ENCODE data around the gene CORO2B. TPM values are rescaled to one million over a fixed set of nuclear protein-coding genes. Genes with fewer than 3 reads are reported as not detected.
"Not testable (repeated sequence)": the region's sequence is repeated elsewhere in the genome, so short reads cannot be mapped to it uniquely, and the experiment has no call there.

Gene CORO2B
- total RNA-seq, 1 donor from 2014 or later = 1.0 TPM

DNA sequence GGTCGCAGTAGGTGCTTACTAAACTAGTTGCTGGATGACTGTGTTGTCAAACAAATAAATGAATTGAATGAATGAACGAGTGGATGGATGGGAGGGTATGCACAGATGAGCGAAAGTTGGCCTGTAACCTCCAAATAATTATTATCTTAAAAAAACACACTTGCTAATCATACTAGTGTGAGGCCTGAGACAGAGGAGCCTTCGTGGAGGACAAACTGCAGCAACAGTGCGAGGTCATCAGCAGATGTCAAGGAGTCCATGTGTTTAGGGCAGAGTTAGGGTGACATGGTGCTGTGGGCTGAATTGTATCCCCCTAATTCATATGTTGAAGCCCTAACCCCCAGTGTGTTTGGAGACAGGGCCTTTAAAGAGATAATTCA lies 24.4 kb downstream of the CORO2B start:
- H3K27ac ChIP-seq (ENCODE audit: low read depth, low read length) = no peak overlapping the region
- no peaks in the 10 kb centered on the region for H3K27me3 ChIP-seq (ENCODE audit: control insufficient read depth in 3 of 3, insufficient read depth in 3 of 3, low read length in 3 of 3)
- no peaks in the 10 kb centered on the region for H3K36me3 ChIP-seq (ENCODE audit: control insufficient read depth in 3 of 3, insufficient read depth in 3 of 3, low read length in 3 of 3)
- H3K4me1 ChIP-seq (ENCODE audit: control insufficient read depth in 3 of 3, insufficient read depth in 3 of 3, low read length in 3 of 3) = peaks cover 25 to 39% (median 32%) of the 10 kb centered on the region in 3 donors
- no peak overlapping the region for H3K9ac ChIP-seq (ENCODE audit: low read depth in 1 of 3, low read length in 3 of 3)
- no peak overlapping the region for H3K4me3 ChIP-seq (ENCODE audit: low read length in 3 of 3)
- H3K9me3 ChIP-seq (ENCODE audit: control insufficient read depth in 3 of 3, low read length in 3 of 3) = no peaks in the 10 kb centered on the region

DNA sequence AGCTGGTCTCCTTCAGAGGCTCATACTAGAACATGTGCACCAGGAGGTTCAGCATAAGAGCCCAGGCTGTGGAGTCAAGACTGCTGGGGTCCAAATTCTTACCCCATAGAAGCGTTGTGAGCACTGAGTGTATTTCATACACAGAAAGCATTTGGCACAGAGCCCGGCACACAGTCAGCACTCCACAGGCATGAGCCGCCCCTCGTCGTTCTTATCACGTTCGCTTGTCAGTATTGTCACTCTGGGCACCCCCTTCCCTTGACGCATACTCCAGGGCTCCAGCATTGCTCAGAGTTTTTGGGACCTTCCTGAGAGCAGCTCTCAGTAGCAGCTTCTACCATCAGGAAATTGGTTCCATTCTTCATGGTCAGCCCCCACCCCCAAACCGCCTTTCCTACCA lies 25.2 kb downstream of the CORO2B start:
- Histone ChIP-seq H3K9ac (ENCODE audit: low read depth in 1 of 3, low read length in 3 of 3) (no peak overlapping the region), H3K9me3 (ENCODE audit: control insufficient read depth in 3 of 3, low read length in 3 of 3) (no peaks in the 10 kb centered on the region), H3K4me1 (ENCODE audit: control insufficient read depth in 3 of 3, insufficient read depth in 3 of 3, low read length in 3 of 3) (peaks cover 28 to 44% (median 35%) of the 10 kb centered on the region in 3 donors), H3K27ac (ENCODE audit: low read depth, low read length) (no peak overlapping the region), H3K4me3 (ENCODE audit: low read length in 3 of 3) (no peak overlapping the region), H3K36me3 (ENCODE audit: control insufficient read depth in 3 of 3, insufficient read depth in 3 of 3, low read length in 3 of 3) (no peaks in the 10 kb centered on the region), H3K27me3 (ENCODE audit: control insufficient read depth in 3 of 3, insufficient read depth in 3 of 3, low read length in 3 of 3) (no peaks in the 10 kb centered on the region)

DNA sequence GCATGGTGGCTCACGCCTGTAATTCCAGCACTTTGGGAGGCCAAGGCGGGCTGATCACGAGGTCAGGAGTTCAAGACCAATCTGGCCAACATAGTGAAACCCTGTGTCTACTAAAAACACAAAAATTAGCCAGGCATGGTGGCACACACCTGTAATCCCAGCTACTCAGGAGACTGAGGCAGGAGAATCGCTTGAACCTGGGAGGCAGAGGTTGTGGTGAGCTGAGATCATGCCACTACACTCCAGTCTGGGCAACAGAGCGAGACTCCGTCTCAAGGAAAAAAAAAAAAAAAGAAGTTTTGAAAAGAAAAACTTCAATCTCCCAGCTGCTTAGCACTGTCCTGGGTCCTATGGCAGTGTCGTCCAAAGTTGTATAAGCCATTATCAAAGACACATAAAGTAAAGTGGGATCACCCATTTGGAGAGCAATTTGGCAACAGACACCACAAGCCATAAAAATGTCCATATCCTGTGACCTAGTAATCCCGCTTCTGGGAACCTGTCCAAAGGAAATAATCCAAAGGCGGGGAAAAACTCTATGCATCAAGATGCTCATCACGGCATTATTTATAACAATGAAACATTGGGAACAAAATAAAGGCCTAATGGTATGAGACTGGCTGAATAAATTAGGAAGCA lies 26.2 kb downstream of the CORO2B start:
- H3K36me3 ChIP-seq (ENCODE audit: control insufficient read depth in 3 of 3, insufficient read depth in 3 of 3, low read length in 3 of 3); H3K9ac ChIP-seq (ENCODE audit: low read depth in 1 of 3, low read length in 3 of 3); H3K4me3 ChIP-seq (ENCODE audit: low read length in 3 of 3); H3K27me3 ChIP-seq (ENCODE audit: control insufficient read depth in 3 of 3, insufficient read depth in 3 of 3, low read length in 3 of 3); H3K27ac ChIP-seq (ENCODE audit: low read depth, low read length); H3K9me3 ChIP-seq (ENCODE audit: control insufficient read depth in 3 of 3, low read length in 3 of 3): not testable (repeated sequence)
- peaks cover 26 to 45% (median 33%) of the 10 kb centered on the region in 3 donors for H3K4me1 ChIP-seq (ENCODE audit: control insufficient read depth in 3 of 3, insufficient read depth in 3 of 3, low read length in 3 of 3)

DNA sequence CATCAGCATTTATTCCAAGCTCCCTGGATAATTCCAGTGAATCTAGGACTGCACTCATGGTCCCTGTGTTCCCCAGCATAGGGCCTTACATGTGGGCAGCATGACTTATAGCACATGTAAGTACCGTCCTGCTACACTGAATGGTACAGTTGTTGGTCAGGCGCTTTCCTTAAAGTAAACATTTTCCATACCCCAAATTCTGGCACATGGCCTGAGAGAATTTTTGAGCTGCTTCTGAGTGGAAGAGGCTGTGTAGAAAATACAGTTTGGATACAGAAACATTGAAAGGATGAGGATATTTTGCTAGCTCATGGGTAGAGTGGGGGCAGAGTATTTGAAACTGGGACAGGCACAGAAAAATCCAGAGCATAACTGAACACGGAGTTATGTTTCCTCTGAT lies 27.6 kb downstream of the CORO2B start:
- Histone ChIP-seq H3K9me3 (ENCODE audit: control insufficient read depth in 3 of 3, low read length in 3 of 3) (no peaks in the 10 kb centered on the region), H3K4me1 (ENCODE audit: control insufficient read depth in 3 of 3, insufficient read depth in 3 of 3, low read length in 3 of 3) (peaks cover 26 to 39% (median 26%) of the 10 kb centered on the region in 3 donors), H3K36me3 (ENCODE audit: control insufficient read depth in 3 of 3, insufficient read depth in 3 of 3, low read length in 3 of 3) (no peaks in the 10 kb centered on the region), H3K27ac (ENCODE audit: low read depth, low read length) (no peak overlapping the region), H3K9ac (ENCODE audit: low read depth in 1 of 3, low read length in 3 of 3) (no peak overlapping the region), H3K4me3 (ENCODE audit: low read length in 3 of 3) (no peak overlapping the region), H3K27me3 (ENCODE audit: control insufficient read depth in 3 of 3, insufficient read depth in 3 of 3, low read length in 3 of 3) (no peaks in the 10 kb centered on the region)

DNA sequence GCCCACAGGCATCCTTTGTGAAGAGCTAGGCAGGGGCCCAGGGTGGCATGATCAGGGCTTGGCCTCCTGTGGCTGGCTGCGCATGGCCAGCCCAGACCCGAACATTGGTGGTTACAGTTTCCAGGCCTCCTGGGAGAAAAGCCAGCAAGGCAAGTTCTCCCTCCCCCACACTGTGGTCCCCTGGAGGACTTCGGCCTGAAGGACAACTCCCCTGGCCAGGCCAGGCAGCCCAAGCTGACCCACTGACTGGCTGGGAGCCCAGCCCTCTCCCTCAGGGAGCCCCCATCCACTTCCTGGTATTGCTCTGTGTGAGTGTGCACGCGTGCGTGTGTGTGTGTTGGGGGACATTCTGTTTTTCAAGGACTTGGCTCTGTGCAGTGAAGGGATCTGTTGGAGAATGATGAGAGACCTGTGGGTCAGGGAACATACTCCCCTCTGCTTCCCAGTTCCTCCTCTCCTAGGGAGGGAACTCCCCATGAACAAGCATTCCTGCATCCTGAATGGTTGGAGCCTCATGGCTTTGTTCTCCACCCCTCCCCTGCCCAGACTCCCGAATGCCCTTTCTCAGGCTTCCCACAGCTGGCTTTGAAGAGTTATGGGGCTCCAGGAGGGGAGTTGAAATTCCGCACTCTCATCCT lies 29.5 kb downstream of the CORO2B start:
- Histone ChIP-seq H3K9me3 (ENCODE audit: control insufficient read depth in 3 of 3, low read length in 3 of 3) (no peaks in the 10 kb centered on the region), H3K36me3 (ENCODE audit: control insufficient read depth in 3 of 3, insufficient read depth in 3 of 3, low read length in 3 of 3) (no peaks in the 10 kb centered on the region), H3K27me3 (ENCODE audit: control insufficient read depth in 3 of 3, insufficient read depth in 3 of 3, low read length in 3 of 3) (no peaks in the 10 kb centered on the region), H3K27ac (ENCODE audit: low read depth, low read length) (peak overlapping the region; percentile 39), H3K9ac (ENCODE audit: low read depth in 1 of 3, low read length in 3 of 3) (no peak overlapping the region), H3K4me3 (ENCODE audit: low read length in 3 of 3) (no peak overlapping the region), H3K4me1 (ENCODE audit: control insufficient read depth in 3 of 3, insufficient read depth in 3 of 3, low read length in 3 of 3) (peaks cover 23 to 32% (median 24%) of the 10 kb centered on the region in 3 donors)

DNA sequence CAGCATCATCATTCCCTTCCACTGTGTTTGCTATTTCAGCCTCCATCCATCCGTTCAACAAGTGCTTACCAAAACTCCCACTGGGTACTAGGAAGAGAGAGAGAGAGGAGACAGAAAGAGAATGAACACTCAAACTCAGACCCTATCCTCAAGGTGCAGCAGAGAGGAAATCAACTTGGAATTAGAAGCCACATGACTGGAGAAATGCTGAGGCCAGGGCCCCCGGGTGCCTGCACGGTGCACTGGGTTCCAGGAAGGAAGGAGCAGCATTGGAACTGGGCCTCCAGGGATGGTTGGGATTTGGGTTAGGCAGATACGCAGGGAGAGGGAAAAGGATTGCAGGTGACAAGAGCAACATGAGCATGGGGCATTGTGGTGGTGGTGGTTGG lies 30.0 kb downstream of the CORO2B start:
- peaks cover 24 to 34% (median 26%) of the 10 kb centered on the region in 3 donors for H3K4me1 ChIP-seq (ENCODE audit: control insufficient read depth in 3 of 3, insufficient read depth in 3 of 3, low read length in 3 of 3)
- H3K4me3 ChIP-seq (ENCODE audit: low read length in 3 of 3) = no peak overlapping the region
- no peaks in the 10 kb centered on the region for H3K9me3 ChIP-seq (ENCODE audit: control insufficient read depth in 3 of 3, low read length in 3 of 3)
- H3K27ac ChIP-seq (ENCODE audit: low read depth, low read length) = peak overlapping the region; percentile 39
- H3K9ac ChIP-seq (ENCODE audit: low read depth in 1 of 3, low read length in 3 of 3) = no peak overlapping the region
- no peaks in the 10 kb centered on the region for H3K27me3 ChIP-seq (ENCODE audit: control insufficient read depth in 3 of 3, insufficient read depth in 3 of 3, low read length in 3 of 3)
- no peaks in the 10 kb centered on the region for H3K36me3 ChIP-seq (ENCODE audit: control insufficient read depth in 3 of 3, insufficient read depth in 3 of 3, low read length in 3 of 3)

DNA sequence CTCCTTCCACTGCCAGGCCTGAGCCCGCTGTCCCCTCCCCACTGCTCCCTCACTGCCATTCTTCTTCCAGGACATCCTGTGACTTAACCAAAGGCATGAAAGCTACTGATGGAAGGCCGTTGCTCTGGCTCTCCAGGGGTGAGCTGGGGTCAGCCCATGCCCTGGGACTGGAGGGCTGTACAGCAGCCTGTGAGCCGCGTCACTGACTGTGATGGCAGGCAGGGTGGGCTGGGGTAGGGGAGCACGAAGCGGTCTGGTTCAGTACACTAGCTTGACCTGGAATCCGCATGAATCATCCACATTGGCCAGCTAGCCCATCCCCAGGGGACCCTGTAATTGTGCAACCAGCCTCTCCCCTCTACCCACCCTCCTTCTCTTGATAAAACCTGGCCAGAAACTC lies 30.8 kb downstream of the CORO2B start:
- H3K27me3 ChIP-seq (ENCODE audit: control insufficient read depth in 3 of 3, insufficient read depth in 3 of 3, low read length in 3 of 3) = no peaks in the 10 kb centered on the region
- no peaks in the 10 kb centered on the region for H3K9me3 ChIP-seq (ENCODE audit: control insufficient read depth in 3 of 3, low read length in 3 of 3)
- no peaks in the 10 kb centered on the region for H3K36me3 ChIP-seq (ENCODE audit: control insufficient read depth in 3 of 3, insufficient read depth in 3 of 3, low read length in 3 of 3)
- H3K4me3 ChIP-seq (ENCODE audit: low read length in 3 of 3) = no peak overlapping the region
- peaks cover 27 to 37% (median 28%) of the 10 kb centered on the region in 3 donors for H3K4me1 ChIP-seq (ENCODE audit: control insufficient read depth in 3 of 3, insufficient read depth in 3 of 3, low read length in 3 of 3)
- peak overlapping the region; percentile 39 for H3K27ac ChIP-seq (ENCODE audit: low read depth, low read length)
- no peak overlapping the region for H3K9ac ChIP-seq (ENCODE audit: low read depth in 1 of 3, low read length in 3 of 3)

DNA sequence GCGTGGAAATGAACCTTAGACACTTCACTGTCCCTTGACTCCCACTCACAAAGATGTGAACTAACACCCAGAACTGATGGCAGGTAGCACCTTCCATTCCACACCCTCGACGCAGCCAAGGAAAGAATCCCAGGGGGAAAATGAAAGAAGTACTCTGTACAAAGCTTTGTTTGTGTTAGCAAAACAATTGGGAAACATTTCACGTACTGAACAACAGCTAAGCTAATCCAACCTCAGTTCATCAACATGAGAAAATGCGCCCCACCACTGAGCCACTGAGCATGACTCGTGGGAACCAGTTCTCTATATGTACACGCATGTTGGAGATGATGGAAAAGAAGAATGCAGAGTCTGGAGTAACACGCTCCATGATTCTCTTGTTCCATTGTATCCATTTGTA lies 32.0 kb downstream of the CORO2B start:
- H3K36me3 ChIP-seq (ENCODE audit: control insufficient read depth in 3 of 3, insufficient read depth in 3 of 3, low read length in 3 of 3) = no peaks in the 10 kb centered on the region
- H3K27me3 ChIP-seq (ENCODE audit: control insufficient read depth in 3 of 3, insufficient read depth in 3 of 3, low read length in 3 of 3) = no peaks in the 10 kb centered on the region
- H3K9me3 ChIP-seq (ENCODE audit: control insufficient read depth in 3 of 3, low read length in 3 of 3) = no peaks in the 10 kb centered on the region
- H3K4me3 ChIP-seq (ENCODE audit: low read length in 3 of 3) = no peak overlapping the region
- no peak overlapping the region for H3K9ac ChIP-seq (ENCODE audit: low read depth in 1 of 3, low read length in 3 of 3)
- H3K27ac ChIP-seq (ENCODE audit: low read depth, low read length) = peak overlapping the region; percentile 10
- H3K4me1 ChIP-seq (ENCODE audit: control insufficient read depth in 3 of 3, insufficient read depth in 3 of 3, low read length in 3 of 3) = peaks cover 27 to 39% (median 32%) of the 10 kb centered on the region in 3 donors

DNA sequence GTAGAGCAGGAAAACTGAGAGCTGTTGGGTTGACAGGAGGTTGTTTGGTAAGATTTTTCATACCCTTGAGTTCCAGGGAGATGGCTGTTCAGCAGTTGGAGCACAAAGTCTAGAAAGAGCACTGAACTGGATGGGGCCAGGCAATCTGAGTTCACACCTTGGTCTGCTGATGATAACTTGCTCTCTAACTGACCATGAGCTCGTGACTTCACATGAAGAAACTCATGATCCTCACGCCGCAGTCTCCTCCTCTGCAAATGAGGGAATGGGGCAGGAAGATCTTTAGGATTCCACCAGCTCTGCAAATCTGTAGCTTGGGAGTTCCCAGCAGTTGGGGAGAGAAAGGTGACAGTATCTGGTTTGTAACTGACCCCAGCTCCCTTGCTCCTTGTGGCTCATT lies 33.7 kb downstream of the CORO2B start:
- peaks cover 27 to 42% (median 32%) of the 10 kb centered on the region in 3 donors for H3K4me1 ChIP-seq (ENCODE audit: control insufficient read depth in 3 of 3, insufficient read depth in 3 of 3, low read length in 3 of 3)
- no peak overlapping the region for H3K4me3 ChIP-seq (ENCODE audit: low read length in 3 of 3)
- no peak overlapping the region for H3K27ac ChIP-seq (ENCODE audit: low read depth, low read length)
- no peaks in the 10 kb centered on the region for H3K27me3 ChIP-seq (ENCODE audit: control insufficient read depth in 3 of 3, insufficient read depth in 3 of 3, low read length in 3 of 3)
- no peaks in the 10 kb centered on the region for H3K9me3 ChIP-seq (ENCODE audit: control insufficient read depth in 3 of 3, low read length in 3 of 3)
- H3K9ac ChIP-seq (ENCODE audit: low read depth in 1 of 3, low read length in 3 of 3) = no peak overlapping the region
- no peaks in the 10 kb centered on the region for H3K36me3 ChIP-seq (ENCODE audit: control insufficient read depth in 3 of 3, insufficient read depth in 3 of 3, low read length in 3 of 3)

DNA sequence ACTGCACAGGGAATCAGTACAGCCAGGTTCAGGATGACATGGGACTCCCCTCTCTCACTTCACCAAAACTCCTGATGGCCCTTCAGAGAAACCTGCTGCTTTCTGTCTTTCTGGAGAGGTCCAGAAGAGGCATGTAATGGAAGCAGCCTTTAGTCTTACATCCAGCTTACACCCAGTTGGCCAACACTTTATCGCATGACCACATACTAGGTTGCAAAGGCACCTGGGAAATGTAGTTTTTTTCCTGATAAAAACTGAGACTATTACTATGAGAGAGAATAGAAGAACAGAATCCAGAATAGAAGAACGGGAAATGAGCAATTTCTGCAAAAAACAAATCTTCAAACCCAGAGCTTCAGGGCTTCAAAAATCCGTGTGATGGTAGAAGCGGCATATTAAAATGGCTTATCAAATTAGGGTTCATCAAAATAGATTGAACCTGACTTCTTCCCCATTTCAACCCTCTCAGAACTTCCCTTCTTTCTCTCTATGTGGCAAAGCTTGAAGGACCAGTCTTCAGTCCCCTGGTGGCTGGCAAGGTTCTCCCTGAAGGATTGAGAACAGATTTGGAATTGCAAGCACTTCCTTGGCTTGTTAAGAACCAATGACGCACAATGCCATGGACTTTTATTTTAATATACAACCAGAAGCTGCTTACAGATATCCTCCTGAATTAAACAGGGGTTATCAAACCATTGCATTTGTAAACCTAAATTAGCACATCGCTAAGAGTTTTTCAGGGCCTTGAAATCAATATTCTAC lies 34.4 kb downstream of the CORO2B start:
- Histone ChIP-seq H3K4me3 (ENCODE audit: low read length in 3 of 3) (no peak overlapping the region), H3K9me3 (ENCODE audit: control insufficient read depth in 3 of 3, low read length in 3 of 3) (no peaks in the 10 kb centered on the region), H3K27me3 (ENCODE audit: control insufficient read depth in 3 of 3, insufficient read depth in 3 of 3, low read length in 3 of 3) (no peaks in the 10 kb centered on the region), H3K9ac (ENCODE audit: low read depth in 1 of 3, low read length in 3 of 3) (no peak overlapping the region), H3K36me3 (ENCODE audit: control insufficient read depth in 3 of 3, insufficient read depth in 3 of 3, low read length in 3 of 3) (no peaks in the 10 kb centered on the region), H3K27ac (ENCODE audit: low read depth, low read length) (no peak overlapping the region), H3K4me1 (ENCODE audit: control insufficient read depth in 3 of 3, insufficient read depth in 3 of 3, low read length in 3 of 3) (peaks cover 24 to 36% (median 28%) of the 10 kb centered on the region in 3 donors)
